ENCODE results near the gene TWF2. TPM values are rescaled to one million over a fixed set of nuclear protein-coding genes. Genes with fewer than 3 reads are reported as not detected.

TWF2 gene
- total and polyA plus RNA-seq, 9 donors, result 22.0 to 36.6 (median 29.2) TPM

DNA sequence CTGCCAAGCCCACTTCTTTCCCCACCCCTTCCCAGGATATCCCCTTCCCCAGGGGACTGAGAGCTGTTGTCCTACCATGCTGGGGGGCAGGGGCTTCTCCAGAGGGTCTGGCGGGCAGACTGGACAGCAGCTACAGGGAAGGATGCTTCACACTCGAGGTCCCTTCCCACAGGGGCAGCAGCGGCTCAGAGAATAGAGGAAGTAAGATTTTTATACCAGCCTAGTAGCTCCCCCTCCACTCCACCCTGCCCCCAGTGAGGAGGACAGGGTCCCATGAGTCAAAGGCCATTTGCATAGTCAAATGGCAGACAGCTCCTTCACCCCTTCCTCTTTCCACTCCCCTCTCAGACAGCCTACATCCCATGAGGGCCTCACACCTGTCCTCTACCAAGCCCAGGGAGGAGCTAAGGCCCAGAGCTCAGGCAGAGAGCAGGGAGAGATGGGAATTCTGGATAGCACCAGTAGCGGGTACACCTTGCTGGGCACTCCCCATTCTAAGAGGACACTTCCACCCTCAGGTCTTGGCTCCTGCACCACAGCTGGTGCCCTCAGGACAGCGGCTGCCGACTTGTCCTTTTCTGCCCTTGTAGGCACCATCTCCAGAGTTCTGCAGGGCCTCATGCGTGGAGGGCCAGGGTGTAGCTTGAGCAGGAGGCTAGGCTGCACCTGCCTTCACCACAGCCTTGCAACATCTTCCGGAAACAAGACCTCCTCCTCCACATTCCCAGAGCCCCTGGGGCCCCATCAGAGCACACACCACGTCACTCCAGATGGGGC lies 13.3 kb downstream of the TWF2 start, which contains the start of gene TLR9:
Gene TLR9 (minus strand): TSS at position 194 of the 777 bp plus-strand sequence. CDS start 116 bp downstream, at position 78.
- DNase-seq, result no peak
- Histone ChIP-seq H3K4me3 (ENCODE audit: low read length) (no peak within 1 kb of the TSS), H3K27me3 (ENCODE audit: control insufficient read depth, insufficient read depth, low read length) (no peaks in the 10 kb centered on the region), H3K36me3 (ENCODE audit: control insufficient read depth, insufficient read depth, low read length) (peaks cover 31% of the 10 kb centered on the region), H3K9me3 (replicated peaks; ENCODE audit: control insufficient read depth, low read depth, low read length) (no peaks in the 10 kb centered on the region), H3K27ac (ENCODE audit: low read length) (no peak within 1 kb of the TSS), H3K4me1 (ENCODE audit: control insufficient read depth, insufficient read depth, low read length) (peaks cover 20% of the 10 kb centered on the region)
- WGBS (ENCODE audit: insufficient coverage), result 37% methylated on average over 4 of the region's 9 CpGs

DNA sequence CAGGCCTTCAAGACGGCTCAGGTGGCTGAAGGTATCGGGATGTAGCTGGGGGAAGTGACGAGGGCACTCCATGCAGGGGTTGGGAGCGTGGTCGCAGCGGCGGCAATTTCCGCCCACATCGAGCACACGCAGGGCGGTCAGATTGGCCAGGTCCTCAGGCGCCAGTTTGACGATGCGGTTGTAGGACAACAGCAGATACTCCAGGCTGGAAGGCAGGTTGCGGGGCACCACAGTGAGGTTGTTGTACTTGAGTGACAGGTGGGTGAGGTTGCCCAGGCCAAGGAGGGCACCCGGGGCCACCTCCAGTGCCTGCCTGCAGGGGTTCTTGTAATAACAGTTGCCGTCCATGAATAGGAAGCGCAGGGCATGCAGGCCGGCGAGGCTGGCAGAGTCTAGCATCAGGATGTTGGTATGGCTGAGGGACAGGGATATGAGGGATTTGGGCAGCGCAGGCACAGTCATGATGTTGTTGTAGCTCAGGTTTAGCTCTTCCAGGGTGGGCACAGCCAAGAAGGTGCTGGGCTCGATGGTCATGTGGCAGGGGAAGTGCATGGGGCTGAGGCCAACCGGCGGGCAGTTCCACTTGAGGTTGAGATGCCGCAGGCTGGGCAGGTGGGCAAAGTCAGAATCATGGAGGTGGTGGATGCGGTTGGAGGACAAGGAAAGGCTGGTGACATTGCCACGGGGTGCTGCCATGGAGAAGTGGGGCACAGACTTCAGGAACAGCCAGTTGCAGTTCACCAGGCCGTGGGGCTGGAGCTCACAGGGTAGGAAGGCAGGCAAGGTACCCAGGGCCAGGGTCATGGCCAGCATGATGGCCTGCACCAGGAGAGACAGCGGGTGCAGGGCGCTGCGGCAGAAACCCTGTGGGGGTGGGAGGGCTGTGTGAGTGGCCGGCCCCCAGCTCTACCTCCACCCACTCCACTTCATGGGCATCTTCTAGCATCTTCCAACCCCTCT lies 15.2 kb downstream of the TWF2 start:
- H3K27ac ChIP-seq (ENCODE audit: low read length), result no peak overlapping the region
- no peak for DNase-seq
- no peaks in the 10 kb centered on the region for H3K9me3 ChIP-seq (replicated peaks; ENCODE audit: control insufficient read depth, low read depth, low read length)
- H3K27me3 ChIP-seq (ENCODE audit: control insufficient read depth, insufficient read depth, low read length), result no peaks in the 10 kb centered on the region
- no peak overlapping the region for H3K4me3 ChIP-seq (ENCODE audit: low read length)
- H3K36me3 ChIP-seq (ENCODE audit: control insufficient read depth, insufficient read depth, low read length), result peaks cover 13% of the 10 kb centered on the region
- WGBS (ENCODE audit: insufficient coverage), result 94% methylated on average over 28 of the region's 32 CpGs
- H3K4me1 ChIP-seq (ENCODE audit: control insufficient read depth, insufficient read depth, low read length), result peaks cover 37% of the 10 kb centered on the region

DNA sequence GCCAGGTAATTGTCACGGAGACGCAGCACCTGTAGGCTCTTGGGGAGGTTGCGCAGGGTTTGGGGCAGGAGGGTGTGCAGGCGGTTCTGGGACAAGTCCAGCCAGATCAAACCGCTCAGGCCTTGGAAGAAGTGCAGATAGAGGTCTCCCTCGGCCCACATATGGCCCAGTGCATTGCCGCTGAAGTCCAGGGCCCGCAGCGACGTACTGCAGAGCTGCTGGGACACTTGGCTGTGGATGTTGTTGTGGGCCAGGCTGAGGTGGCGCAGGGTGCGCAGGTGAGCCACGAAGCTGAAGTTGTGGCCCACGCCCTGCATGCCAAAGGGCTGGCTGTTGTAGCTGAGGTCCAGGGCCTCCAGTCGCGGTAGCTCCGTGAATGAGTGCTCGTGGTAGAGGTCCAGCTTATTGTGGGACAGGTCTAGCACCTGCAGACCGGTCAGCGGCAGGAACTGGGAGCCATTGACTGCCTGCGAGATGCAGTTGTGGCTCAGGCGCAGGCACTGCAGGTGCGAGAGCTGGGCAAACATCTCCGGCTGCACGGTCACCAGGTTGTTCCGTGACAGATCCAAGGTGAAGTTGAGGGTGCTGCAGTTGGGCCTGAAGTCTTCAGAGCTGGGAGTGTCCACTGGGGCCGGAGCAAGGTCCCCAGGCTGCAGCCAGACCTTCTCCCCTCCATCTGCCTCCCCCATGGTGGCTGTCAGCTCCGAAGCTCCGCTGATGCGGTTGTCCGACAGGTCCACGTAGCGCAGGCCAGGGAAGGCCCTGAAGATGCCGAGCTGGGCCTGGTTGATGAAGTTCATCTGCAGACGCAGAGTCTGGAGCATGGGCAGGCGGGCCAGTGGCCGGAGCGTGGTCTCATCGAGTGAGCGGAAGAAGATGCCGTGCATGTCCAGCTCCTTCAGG lies 16.4 kb downstream of the TWF2 start:
- H3K4me3 ChIP-seq (ENCODE audit: low read length), result no peak overlapping the region
- no peak overlapping the region for H3K27ac ChIP-seq (ENCODE audit: low read length)
- DNase-seq, result no peak
- 85% methylated on average over 36 of the region's 41 CpGs for WGBS (ENCODE audit: insufficient coverage)
- H3K4me1 ChIP-seq (ENCODE audit: control insufficient read depth, insufficient read depth, low read length), result peaks cover 48% of the 10 kb centered on the region
- H3K9me3 ChIP-seq (replicated peaks; ENCODE audit: control insufficient read depth, low read depth, low read length), result no peaks in the 10 kb centered on the region
- H3K27me3 ChIP-seq (ENCODE audit: control insufficient read depth, insufficient read depth, low read length), result no peaks in the 10 kb centered on the region
- H3K36me3 ChIP-seq (ENCODE audit: control insufficient read depth, insufficient read depth, low read length), result peaks cover 5% of the 10 kb centered on the region

DNA sequence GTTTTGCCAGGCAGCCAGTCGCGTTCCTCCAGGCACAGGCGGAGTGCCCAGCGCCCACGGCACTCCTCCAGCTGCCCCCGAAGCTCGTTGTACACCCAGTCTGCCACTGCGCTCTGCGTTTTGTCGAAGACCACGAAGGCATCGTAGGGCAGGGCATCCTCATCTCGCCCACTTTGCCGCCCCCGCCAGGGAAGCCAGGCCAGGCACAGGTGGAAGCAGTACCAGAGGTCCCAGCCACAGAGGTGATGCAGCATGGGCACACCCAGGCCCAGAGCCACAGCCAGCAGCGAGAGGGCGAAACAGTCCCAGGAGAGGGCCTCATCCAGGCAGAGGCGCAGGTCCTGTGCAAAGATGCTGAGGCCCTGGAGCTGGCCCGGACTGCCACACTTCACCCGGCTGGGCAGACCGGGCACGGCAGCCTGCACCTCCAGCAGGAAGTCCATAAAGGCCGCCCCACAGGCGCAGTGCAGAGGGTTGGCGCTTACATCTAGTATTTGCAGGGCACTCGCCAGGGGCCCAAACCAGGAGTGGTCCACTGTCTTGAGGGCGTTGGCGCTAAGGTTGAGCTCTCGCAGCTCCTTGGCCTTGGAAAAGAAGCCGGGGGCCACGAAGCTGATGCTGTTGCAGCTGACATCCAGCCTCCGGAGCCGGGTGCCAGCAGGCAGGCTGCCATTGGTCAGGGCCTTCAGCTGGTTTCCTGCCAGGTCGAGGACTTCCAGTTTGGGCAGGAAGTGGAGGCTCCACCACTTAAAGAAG lies 17.2 kb downstream of the TWF2 start:
- peak; percentile 57 for DNase-seq
- no peaks in the 10 kb centered on the region for H3K27me3 ChIP-seq (ENCODE audit: control insufficient read depth, insufficient read depth, low read length)
- no peak overlapping the region for H3K4me3 ChIP-seq (ENCODE audit: low read length)
- H3K36me3 ChIP-seq (ENCODE audit: control insufficient read depth, insufficient read depth, low read length), result peaks cover 4% of the 10 kb centered on the region
- no peak overlapping the region for H3K27ac ChIP-seq (ENCODE audit: low read length)
- no peaks in the 10 kb centered on the region for H3K9me3 ChIP-seq (replicated peaks; ENCODE audit: control insufficient read depth, low read depth, low read length)
- 77% methylated on average over 34 of the region's 34 CpGs for WGBS (ENCODE audit: insufficient coverage)
- H3K4me1 ChIP-seq (ENCODE audit: control insufficient read depth, insufficient read depth, low read length), result peaks cover 56% of the 10 kb centered on the region

DNA sequence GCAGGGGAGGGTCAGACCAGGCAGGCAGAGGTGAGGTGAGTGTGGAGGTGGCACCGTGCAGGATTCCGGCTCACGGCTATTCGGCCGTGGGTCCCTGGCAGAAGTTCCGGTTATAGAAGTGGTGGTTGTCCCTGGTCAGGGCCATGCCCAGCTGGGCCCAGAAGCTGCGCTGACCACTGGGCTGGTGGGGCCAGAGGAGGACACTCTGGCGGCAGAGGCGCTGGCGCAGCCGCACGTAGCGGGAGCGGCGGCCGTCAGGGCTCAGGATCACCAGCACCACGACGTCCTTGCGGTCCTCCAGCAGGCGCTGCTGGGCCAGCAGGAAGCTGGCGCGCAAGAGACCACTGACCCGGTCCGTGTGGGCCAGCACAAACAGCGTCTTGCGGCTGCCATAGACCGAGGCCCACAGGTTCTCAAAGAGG lies 17.8 kb downstream of the TWF2 start:
- H3K9me3 ChIP-seq (replicated peaks; ENCODE audit: control insufficient read depth, low read depth, low read length), result no peaks in the 10 kb centered on the region
- H3K27me3 ChIP-seq (ENCODE audit: control insufficient read depth, insufficient read depth, low read length), result no peaks in the 10 kb centered on the region
- WGBS (ENCODE audit: insufficient coverage), result 91% methylated on average over 27 of the region's 27 CpGs
- DNase-seq, result no peak
- H3K4me1 ChIP-seq (ENCODE audit: control insufficient read depth, insufficient read depth, low read length), result peaks cover 62% of the 10 kb centered on the region
- no peak overlapping the region for H3K4me3 ChIP-seq (ENCODE audit: low read length)
- peaks cover 4% of the 10 kb centered on the region for H3K36me3 ChIP-seq (ENCODE audit: control insufficient read depth, insufficient read depth, low read length)
- H3K27ac ChIP-seq (ENCODE audit: low read length), result no peak overlapping the region

DNA sequence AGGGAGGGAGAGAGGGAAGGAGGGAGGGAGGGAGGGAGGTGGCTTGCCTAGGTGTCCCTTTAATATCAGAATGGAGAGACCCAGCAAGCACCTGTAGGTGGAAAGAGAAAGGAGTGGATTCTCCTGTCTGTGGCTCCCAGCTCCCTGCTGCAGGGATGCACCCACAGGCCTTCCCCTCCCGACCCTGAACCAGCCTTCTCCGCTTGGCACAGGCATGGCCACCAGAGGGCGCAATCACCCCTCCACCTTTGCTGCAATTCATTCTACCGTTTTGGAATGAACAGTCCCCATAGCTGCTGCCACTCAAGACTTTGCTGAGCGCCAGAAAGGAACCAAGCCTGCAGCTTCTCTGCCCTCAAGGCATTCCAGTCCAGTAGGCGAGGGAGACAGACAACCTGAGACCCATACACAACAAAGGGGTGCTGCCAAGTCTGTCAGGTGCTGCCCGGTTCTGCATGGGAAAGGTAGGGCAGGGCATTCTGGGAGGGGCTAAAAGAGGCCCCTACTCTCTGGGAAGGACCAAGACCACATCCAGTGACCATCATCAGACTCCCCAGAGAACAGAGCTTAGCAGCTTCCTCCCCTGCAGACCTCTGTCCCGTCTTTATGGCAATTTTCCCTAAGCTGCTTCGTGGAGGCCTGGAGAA lies 18.5 kb downstream of the TWF2 start:
- Histone ChIP-seq H3K27ac (ENCODE audit: low read length) (no peak overlapping the region), H3K9me3 (replicated peaks; ENCODE audit: control insufficient read depth, low read depth, low read length) (no peaks in the 10 kb centered on the region), H3K4me3 (ENCODE audit: low read length) (no peak overlapping the region), H3K27me3 (ENCODE audit: control insufficient read depth, insufficient read depth, low read length) (no peaks in the 10 kb centered on the region), H3K36me3 (ENCODE audit: control insufficient read depth, insufficient read depth, low read length) (peaks cover 7% of the 10 kb centered on the region), H3K4me1 (ENCODE audit: control insufficient read depth, insufficient read depth, low read length) (peaks cover 68% of the 10 kb centered on the region)
- peak; percentile 86 for DNase-seq
- WGBS (ENCODE audit: insufficient coverage), result 0% methylated on average over 5 of the region's 9 CpGs

DNA sequence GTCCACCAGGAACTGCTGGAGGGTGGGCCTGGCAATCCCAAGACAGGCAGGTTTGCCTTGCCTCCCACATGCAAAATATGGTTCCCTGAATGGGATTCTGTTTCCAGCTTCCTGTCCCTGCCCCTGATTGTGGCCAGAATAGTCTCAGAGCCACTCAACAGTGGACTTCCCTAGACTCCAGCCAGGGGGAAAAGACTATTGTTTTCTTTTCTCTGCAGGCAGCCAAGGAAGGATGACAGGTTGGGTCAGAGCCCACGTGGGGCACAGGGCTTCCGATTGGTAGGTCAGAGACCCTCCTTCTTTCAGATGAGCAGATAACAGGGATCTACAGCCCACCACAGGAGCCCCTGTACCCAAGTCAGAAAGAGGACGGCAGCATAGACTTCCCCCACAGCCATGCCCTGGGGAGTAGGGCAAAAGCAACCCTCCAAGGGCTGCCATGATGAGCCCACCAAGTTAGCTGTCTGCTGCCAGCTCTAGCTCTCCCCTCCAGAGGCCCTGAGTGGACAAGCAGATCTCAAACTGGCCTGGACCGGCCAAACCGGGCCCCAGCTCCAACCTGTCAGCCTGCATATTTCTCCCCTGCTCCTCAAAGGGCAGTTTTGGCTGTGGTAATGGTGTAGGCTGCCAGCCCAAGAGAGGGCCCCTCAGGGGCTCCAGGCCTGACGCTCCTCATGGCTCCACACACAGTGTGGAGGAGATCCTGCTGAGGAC lies 19.9 kb downstream of the TWF2 start:
- Histone ChIP-seq H3K4me1 (ENCODE audit: control insufficient read depth, insufficient read depth, low read length) (peaks cover 71% of the 10 kb centered on the region), H3K9me3 (replicated peaks; ENCODE audit: control insufficient read depth, low read depth, low read length) (no peaks in the 10 kb centered on the region), H3K4me3 (ENCODE audit: low read length) (no peak overlapping the region), H3K36me3 (ENCODE audit: control insufficient read depth, insufficient read depth, low read length) (peaks cover 22% of the 10 kb centered on the region), H3K27ac (ENCODE audit: low read length) (peak overlapping the region; percentile 94), H3K27me3 (ENCODE audit: control insufficient read depth, insufficient read depth, low read length) (no peaks in the 10 kb centered on the region)
- DNase-seq, result no peak
- no CpG with 5 or more reads among the region's 6 CpGs for WGBS (ENCODE audit: insufficient coverage)

DNA sequence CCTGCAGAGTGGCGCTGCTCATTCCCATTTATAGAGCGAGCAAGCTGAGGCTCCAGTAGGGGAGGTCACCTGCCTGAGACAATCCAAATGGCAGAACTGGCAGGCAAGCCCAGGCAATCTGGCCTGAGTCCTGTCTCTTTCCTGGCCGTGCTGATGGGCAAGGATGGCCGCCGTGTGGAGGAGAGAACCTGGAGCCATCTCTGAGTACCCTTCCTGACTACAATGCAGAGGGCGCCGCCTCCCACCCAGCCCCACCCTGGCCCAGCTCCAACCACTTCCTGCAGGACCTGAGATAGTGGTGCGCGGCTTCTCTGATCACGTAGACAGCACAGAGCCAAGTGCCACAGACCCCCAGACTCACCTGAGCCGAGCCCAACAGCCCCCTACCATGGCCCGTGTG lies 20.5 kb downstream of the TWF2 start:
- Histone ChIP-seq H3K27me3 (ENCODE audit: control insufficient read depth, insufficient read depth, low read length) (no peaks in the 10 kb centered on the region), H3K27ac (ENCODE audit: low read length) (peak overlapping the region; percentile 94), H3K4me3 (ENCODE audit: low read length) (no peak overlapping the region), H3K9me3 (replicated peaks; ENCODE audit: control insufficient read depth, low read depth, low read length) (no peaks in the 10 kb centered on the region), H3K36me3 (ENCODE audit: control insufficient read depth, insufficient read depth, low read length) (peaks cover 27% of the 10 kb centered on the region), H3K4me1 (ENCODE audit: control insufficient read depth, insufficient read depth, low read length) (peaks cover 71% of the 10 kb centered on the region)
- DNase-seq, result no peak
- 68% methylated on average over 8 of the region's 12 CpGs for WGBS (ENCODE audit: insufficient coverage)
